Measurements from ENCODE around the gene SCAMP4. TPM values are rescaled to one million over a fixed set of nuclear protein-coding genes. Genes with fewer than 3 reads are reported as not detected.
A peak's percentile ranks its signal among the peaks of the same experiment; 100 is the strongest.

Gene SCAMP4
- total and polyA plus RNA-seq, 3 donors from 2014 or later = 50.1 to 108 (median 80.1) TPM

DNA sequence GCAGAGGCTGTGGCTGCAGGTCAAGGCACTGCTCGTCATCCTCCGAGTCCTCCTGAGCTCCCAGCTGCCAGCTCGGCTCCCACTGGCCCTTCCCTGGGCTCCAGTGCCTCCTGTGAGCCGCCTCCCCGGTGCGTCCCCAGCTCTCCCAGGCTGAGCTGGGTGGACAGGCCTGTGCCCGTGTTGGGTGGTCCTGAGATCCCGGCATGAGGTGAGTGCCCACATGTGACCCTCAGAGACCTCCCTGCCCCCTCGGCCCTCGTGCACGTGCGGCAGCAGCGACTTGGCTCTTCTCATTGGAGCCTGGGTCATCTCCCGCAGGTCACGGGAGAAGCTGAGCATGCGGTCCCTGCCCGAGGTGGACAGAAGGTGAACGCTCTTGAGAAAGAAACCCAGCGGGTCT, 15.4 kb downstream of the SCAMP4 start:
- WGBS, 2 donors = 93 to 97% methylated on average over 15 to 19 of the region's 19 CpGs
- no peaks in the 10 kb centered on the region for H3K36me3 ChIP-seq (ENCODE audit: low read depth, missing control alignments)

GRCh38 chr19:1921326-1921725, 16.1 kb downstream of the SCAMP4 start:
- Histone ChIP-seq H3K4me3 (no peak overlapping the region), H3K36me3 (ENCODE audit: low read depth, missing control alignments) (no peaks in the 10 kb centered on the region), H3K27me3 (no peaks in the 10 kb centered on the region), H3K27ac (no peak overlapping the region), H3K4me1 (no peaks in the 10 kb centered on the region), H3K9me3 (no peaks in the 10 kb centered on the region)
- WGBS, 2 donors = 63 to 90% methylated on average over 12 to 19 of the region's 19 CpGs
- intact Hi-C loops (cut with DNase I; ENCODE audit: low total_unique reads) = no loop called here
- peak; percentile 77 for DNase-seq
- no peak for TF ChIP-seq POLR2A (IDR thresholded peaks at IDR 0.05)
- TF ChIP-seq, protein P1, sequence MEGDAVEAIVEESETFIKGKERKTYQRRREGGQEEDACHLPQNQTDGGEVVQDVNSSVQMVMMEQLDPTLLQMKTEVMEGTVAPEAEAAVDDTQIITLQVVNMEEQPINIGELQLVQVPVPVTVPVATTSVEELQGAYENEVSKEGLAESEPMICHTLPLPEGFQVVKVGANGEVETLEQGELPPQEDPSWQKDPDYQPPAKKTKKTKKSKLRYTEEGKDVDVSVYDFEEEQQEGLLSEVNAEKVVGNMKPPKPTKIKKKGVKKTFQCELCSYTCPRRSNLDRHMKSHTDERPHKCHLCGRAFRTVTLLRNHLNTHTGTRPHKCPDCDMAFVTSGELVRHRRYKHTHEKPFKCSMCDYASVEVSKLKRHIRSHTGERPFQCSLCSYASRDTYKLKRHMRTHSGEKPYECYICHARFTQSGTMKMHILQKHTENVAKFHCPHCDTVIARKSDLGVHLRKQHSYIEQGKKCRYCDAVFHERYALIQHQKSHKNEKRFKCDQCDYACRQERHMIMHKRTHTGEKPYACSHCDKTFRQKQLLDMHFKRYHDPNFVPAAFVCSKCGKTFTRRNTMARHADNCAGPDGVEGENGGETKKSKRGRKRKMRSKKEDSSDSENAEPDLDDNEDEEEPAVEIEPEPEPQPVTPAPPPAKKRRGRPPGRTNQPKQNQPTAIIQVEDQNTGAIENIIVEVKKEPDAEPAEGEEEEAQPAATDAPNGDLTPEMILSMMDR (IDR thresholded peaks at IDR 0.05) = no peak

More for the DNA sequence above, 15.4 kb downstream of the SCAMP4 start:
- Histone ChIP-seq H3K9me3 (no peaks in the 10 kb centered on the region), H3K4me1 (no peaks in the 10 kb centered on the region), H3K4me3 (no peak overlapping the region), H3K27ac (no peak overlapping the region), H3K27me3 (no peaks in the 10 kb centered on the region)
- TF ChIP-seq, protein P1 (IDR thresholded peaks at IDR 0.05) = no peak
- TF ChIP-seq POLR2A (IDR thresholded peaks at IDR 0.05) = no peak
- intact Hi-C loops (cut with DNase I; ENCODE audit: low total_unique reads) = no loop called here
- DNase-seq = no peak

- Histone ChIP-seq H3K27me3 (no peaks in the 10 kb centered on the region), H3K36me3 (ENCODE audit: low read depth, missing control alignments) (no peaks in the 10 kb centered on the region), H3K4me3 (no peak overlapping the region), H3K27ac (no peak overlapping the region), H3K9me3 (no peaks in the 10 kb centered on the region), H3K4me1 (no peaks in the 10 kb centered on the region)
- DNase-seq = no peak
- intact Hi-C loops (cut with DNase I; ENCODE audit: low total_unique reads) = no loop called here
- no peak for TF ChIP-seq POLR2A (IDR thresholded peaks at IDR 0.05)
- TF ChIP-seq, protein P1 (IDR thresholded peaks at IDR 0.05) = no peak
- WGBS, 2 donors = 92 to 93% methylated on average over 15 of the region's 15 CpGs
Measured at GRCh38 chr19:1921825-1922224, 16.6 kb downstream of the SCAMP4 start.

DNA sequence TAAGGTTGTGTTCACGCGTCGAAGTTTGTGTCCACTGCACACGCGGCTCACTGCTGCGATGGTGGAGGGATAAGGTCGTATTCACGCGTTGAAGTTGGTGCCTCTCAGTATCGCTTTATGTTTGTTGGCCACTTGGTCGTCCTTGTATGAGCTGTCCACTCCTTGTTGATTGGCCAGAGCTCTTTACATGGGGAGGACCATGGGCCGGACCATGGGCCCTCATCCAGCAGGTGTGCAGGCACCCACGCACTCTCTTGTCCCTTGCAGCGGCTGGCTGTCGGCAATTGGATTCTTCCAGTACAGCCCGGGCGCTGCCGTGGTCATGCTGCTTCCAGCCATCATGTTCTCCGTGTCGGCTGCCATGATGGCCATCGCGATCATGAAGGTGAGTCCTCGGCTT, 17.6 kb downstream of the SCAMP4 start:
- no peak overlapping the region for H3K27ac ChIP-seq
- H3K4me3 ChIP-seq = no peak overlapping the region
- H3K4me1 ChIP-seq = no peaks in the 10 kb centered on the region
- H3K27me3 ChIP-seq = no peaks in the 10 kb centered on the region
- no peak for DNase-seq
- no peaks in the 10 kb centered on the region for H3K36me3 ChIP-seq (ENCODE audit: low read depth, missing control alignments)
- no peaks in the 10 kb centered on the region for H3K9me3 ChIP-seq
- WGBS, 2 donors = 92 to 97% methylated on average over 18 to 23 of the region's 23 CpGs
- TF ChIP-seq, protein P1 (IDR thresholded peaks at IDR 0.05) = no peak
- TF ChIP-seq POLR2A (IDR thresholded peaks at IDR 0.05) = no peak
- intact Hi-C loops (cut with DNase I; ENCODE audit: low total_unique reads) = no loop called here

DNA sequence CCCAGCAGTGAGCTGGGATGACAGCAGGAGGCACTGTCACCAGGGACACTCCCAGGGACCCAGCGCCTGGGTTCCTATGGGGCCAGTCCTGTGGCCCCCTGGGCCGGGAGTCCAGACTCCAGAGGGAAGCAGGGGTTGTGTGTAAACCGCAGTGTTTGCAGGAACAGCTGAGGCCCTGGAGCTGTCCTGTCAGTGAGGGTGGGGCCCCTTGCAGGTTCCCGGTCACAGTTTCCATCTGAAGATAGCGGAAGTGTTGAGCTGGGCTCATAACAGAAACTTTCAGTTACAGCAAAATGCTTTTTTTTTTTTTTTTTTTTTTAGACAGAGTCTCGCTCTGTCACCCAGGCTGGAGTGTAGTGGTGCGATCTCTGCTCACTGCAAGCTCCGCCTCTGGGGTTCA, 18.1 kb downstream of the SCAMP4 start:
- no peak for TF ChIP-seq POLR2A (IDR thresholded peaks at IDR 0.05)
- TF ChIP-seq, protein P1 (IDR thresholded peaks at IDR 0.05) = no peak
- WGBS, 2 donors = 83 to 95% methylated on average over 8 of the region's 8 CpGs
- Histone ChIP-seq H3K27me3 (no peaks in the 10 kb centered on the region), H3K9me3 (no peaks in the 10 kb centered on the region), H3K27ac (no peak overlapping the region), H3K4me1 (no peaks in the 10 kb centered on the region), H3K4me3 (no peak overlapping the region), H3K36me3 (ENCODE audit: low read depth, missing control alignments) (no peaks in the 10 kb centered on the region)
- no peak for DNase-seq
- intact Hi-C loops (cut with DNase I; ENCODE audit: low total_unique reads) = no loop called here
